Esophagus muscularis mucosa (tissue), 4 donors: ENCODE results near the gene ADCY7. TPM values are rescaled to one million over a fixed set of nuclear protein-coding genes. Genes with fewer than 3 reads are reported as not detected.

ENCODE experiments used
- DNase-seq: peaks from one replicate; pipeline ENCODE4 v3.0.0-alpha.2; 2017; ENCODE audit errors: extremely low spot score
- H3K27ac ChIP-seq, 4 donors: fragments of 200-600 bp; sonication (generic); replicated peaks in 1 of 4; 1 replicate in 3 of 4; 2 replicates in 1 of 4; pipeline ENCODE4 v1.5.1; 2016 to 2019; ENCODE audit warnings: mild to moderate bottlenecking in 1 of 4
- H3K27me3 ChIP-seq, 4 donors: fragments of 200-600 bp; sonication (generic); one replicate each; pipeline versions ENCODE4 v1.5.1 to v1.6.0; 2016 to 2019
- H3K36me3 ChIP-seq, 4 donors: fragments of 200-600 bp; sonication (generic); one replicate each; pipeline ENCODE4 v1.5.1; 2016 to 2019
- H3K4me1 ChIP-seq, 4 donors: fragments of 200-600 bp; sonication (generic); one replicate each; pipeline ENCODE4 v1.5.1; 2016 to 2019
- H3K4me3 ChIP-seq, 4 donors: fragments of 200-600 bp; sonication (generic); 1 replicate in 2 of 4; 2 replicates in 2 of 4; pipeline ENCODE4 v1.5.1; 2016 to 2019; ENCODE audit warnings: mild to moderate bottlenecking in 4 of 4, moderate library complexity in 1 of 4
- H3K9me3 ChIP-seq, 4 donors: fragments of 200-600 bp; sonication (generic); 1 replicate in 3 of 4; 2 replicates in 1 of 4; pipeline ENCODE4 v1.5.1; 2016 to 2019
- CTCF ChIP-seq, 3 experiments: fragments of 200-600 bp in 2 of 3; fragments of 450-650 bp in 1 of 3; sonication (generic) in 2 of 3; IDR thresholded peaks; one replicate each; pipeline ENCODE4 v1.5.1; 2017 to 2019; ENCODE audit warnings: antibody characterized with exemption in 3 of 3, mild to moderate bottlenecking in 2 of 3, moderate library complexity in 1 of 3
- EP300 ChIP-seq: sonication (generic); formaldehyde crosslinking; IDR thresholded peaks from one replicate; pipeline ENCODE4 v1.6.1; 2017; ENCODE audit warnings: antibody characterized with exemption
- POLR2A ChIP-seq: fragments of 450-650 bp; IDR thresholded peaks from one replicate; pipeline ENCODE4 v1.6.1; 2017; ENCODE audit warnings: antibody characterized with exemption, moderate library complexity, mild to moderate bottlenecking, low read depth
- POLR2AphosphoS5 ChIP-seq, 2 donors: sonication (generic); formaldehyde crosslinking; IDR thresholded peaks; one replicate each; pipeline ENCODE4 v1.6.1; 2017; ENCODE audit warnings: antibody characterized with exemption in 2 of 2
- WGBS: methylation state at CpG from one replicate; pipeline ENCODE4 v1.1.5; 2018; 5-methylcytosine and 5-hydroxymethylcytosine counted together
- intact Hi-C: fragments of 100-400 bp; cut with DNase I; formaldehyde crosslinking; loops from one replicate; pipeline ENCODE4 v1.15.1; 2023
- total RNA-seq, 4 donors: library from RNA; depleted of rRNA; stranded (reverse); fragments of >200 nt; gene quantifications; one replicate each; pipeline versions ENCODE4 v1.1.0 to v1.2.1, GENCODE V29; 2016

ADCY7 gene
- total RNA-seq, 4 donors from 2014 or later: 12.3 to 17.4 (median 15.6) TPM

- Histone ChIP-seq H3K4me1 (no peaks in the 10 kb centered on the region), H3K4me3 (no peak overlapping the region), H3K9me3 (peaks cover 0 to under 1% (median 0%) of the 10 kb centered on the region in 4 donors), H3K27me3 (no peaks in the 10 kb centered on the region), H3K27ac (no peak overlapping the region), H3K36me3 (peaks cover 0 to 49% (median 7%) of the 10 kb centered on the region in 4 donors)
- no peak for DNase-seq
- TF ChIP-seq EP300 (no peak), POLR2A (no peak), CTCF (IDR thresholded peaks at IDR 0.05) (no peak), POLR2AphosphoS5 (IDR thresholded peaks at IDR 0.05) (no peak)
- intact Hi-C loops: no loop called here
- 93% methylated on average over 20 of the region's 26 CpGs for WGBS
Observed at GRCh38 chr16:50291719-50292565, 25.6 kb downstream of the ADCY7 start.

DNA sequence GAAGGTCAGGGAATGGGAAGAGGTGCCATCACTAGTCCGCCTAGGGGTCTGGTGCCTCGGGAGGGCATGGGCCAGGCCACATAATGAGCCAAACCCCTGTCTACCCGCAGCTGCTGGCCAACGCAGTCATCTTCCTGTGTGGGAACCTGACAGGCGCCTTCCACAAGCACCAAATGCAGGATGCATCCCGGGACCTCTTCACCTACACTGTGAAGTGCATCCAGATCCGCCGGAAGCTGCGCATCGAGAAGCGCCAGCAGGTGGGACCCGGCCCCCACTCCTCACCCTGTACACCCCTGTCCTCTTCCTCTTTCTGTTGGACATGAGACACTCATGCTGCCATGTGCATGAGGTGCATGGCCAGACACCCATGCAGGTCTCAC is 26.2 kb downstream of the ADCY7 start:
- WGBS: 93% methylated on average over 10 of the region's 12 CpGs
- intact Hi-C loops: no loop called here
- Histone ChIP-seq H3K27ac (no peak overlapping the region), H3K27me3 (no peaks in the 10 kb centered on the region), H3K4me1 (no peaks in the 10 kb centered on the region), H3K36me3 (peaks cover 0 to 49% (median 7%) of the 10 kb centered on the region in 4 donors), H3K9me3 (no peaks in the 10 kb centered on the region), H3K4me3 (no peak overlapping the region)
- TF ChIP-seq EP300 (no peak), POLR2AphosphoS5 (IDR thresholded peaks at IDR 0.05) (no peak), CTCF (IDR thresholded peaks at IDR 0.05) (no peak), POLR2A (no peak)
- DNase-seq: no peak

GRCh38 chr16:50293041-50293783 is 26.9 kb downstream of the ADCY7 start:
- 93% methylated on average over 13 of the region's 20 CpGs for WGBS
- no peak for DNase-seq

More at GRCh38 chr16:50293041-50293783, 26.9 kb downstream of the ADCY7 start:
- TF ChIP-seq EP300: no peak
- no peak for TF ChIP-seq CTCF (IDR thresholded peaks at IDR 0.05)
- no peak for TF ChIP-seq POLR2A
- no peak for TF ChIP-seq POLR2AphosphoS5 (IDR thresholded peaks at IDR 0.05)
- intact Hi-C loops: no loop called here
- H3K4me3 ChIP-seq: no peak overlapping the region
- no peaks in the 10 kb centered on the region for H3K9me3 ChIP-seq
- no peak overlapping the region for H3K27ac ChIP-seq
- no peaks in the 10 kb centered on the region for H3K27me3 ChIP-seq
- H3K4me1 ChIP-seq: no peaks in the 10 kb centered on the region
- H3K36me3 ChIP-seq: peaks cover 0 to 46% (median 7%) of the 10 kb centered on the region in 4 donors
